Measurements from ENCODE around the gene AHCYL1.
A peak's percentile ranks its signal among the peaks of the same experiment; 100 is the strongest.

AHCYL1 gene

DNA sequence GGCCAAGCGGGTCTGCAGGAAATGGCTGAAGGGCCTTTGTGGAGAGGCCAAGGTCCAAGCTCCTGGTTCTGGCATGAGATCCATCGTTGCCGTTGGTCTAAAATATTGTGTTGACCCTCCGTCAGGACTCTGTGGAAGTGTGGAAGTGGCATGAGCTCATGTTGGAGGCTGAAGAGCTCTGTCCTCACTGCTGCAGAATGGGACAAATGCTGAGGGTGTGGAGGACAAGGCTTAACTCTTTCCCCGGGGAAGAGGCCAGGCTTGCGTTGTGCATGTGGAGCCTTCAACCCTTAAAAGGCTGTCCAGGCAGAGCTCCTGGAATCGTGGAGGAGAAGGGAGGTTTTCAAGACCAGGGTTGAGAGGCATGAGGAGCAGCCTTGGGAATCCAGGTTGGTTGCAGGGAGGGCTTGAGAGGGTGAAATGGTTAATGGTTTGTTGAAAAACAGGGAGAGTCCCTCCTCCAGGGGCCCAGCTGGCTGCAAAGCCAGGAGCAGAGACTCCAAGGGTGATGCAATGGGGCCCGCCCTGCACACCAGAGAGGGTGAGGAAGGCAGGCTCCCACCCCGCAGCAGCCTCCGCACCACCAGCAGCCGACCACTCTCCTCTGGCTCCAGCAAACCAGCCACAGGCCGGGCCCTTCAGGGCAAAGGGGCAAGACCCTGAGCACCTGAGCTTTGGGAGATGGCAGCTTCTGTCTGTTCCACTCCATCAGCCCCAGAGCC, 6.7 kb upstream of the AHCYL1 start:
- peaks cover 0 to 3% (median 0%) of the 10 kb centered on the region in 3 experiments for H3K27me3 ChIP-seq (ENCODE audit: control insufficient read depth in 3 of 3, insufficient read depth in 3 of 3, low read depth in 1 of 3, low read length in 3 of 3)
- no peak overlapping the region for H3K4me2 ChIP-seq (ENCODE audit: insufficient read depth, low read length, poor library complexity, severe bottlenecking)
- no peak overlapping the region for H3K4ac ChIP-seq (ENCODE audit: low read length)
- no peak overlapping the region for H2AFZ ChIP-seq (ENCODE audit: low read length)
- peak overlapping the region; percentile 47 for H3K14ac ChIP-seq (ENCODE audit: low read length)
- H3K9me3 ChIP-seq (replicated peaks in 1 of 2; ENCODE audit: control insufficient read depth in 2 of 2, insufficient read depth in 1 of 2, low read depth in 1 of 2, low read length in 2 of 2), result no peaks in the 10 kb centered on the region
- H3K4me3 ChIP-seq (ENCODE audit: low read length in 2 of 2), result no peak overlapping the region
- peak overlapping the region; percentile 12 for H3K18ac ChIP-seq (ENCODE audit: low read length)
- H2BK120ac ChIP-seq (ENCODE audit: low read depth, low read length), result no peak overlapping the region
- H3K23ac ChIP-seq (ENCODE audit: low read depth, low read length, poor library complexity), result no peak overlapping the region
- no peak overlapping the region for H2BK12ac ChIP-seq (ENCODE audit: low read length)
- no peak overlapping the region for H2AK5ac ChIP-seq (ENCODE audit: low read depth, low read length)
- no peak overlapping the region for H2BK5ac ChIP-seq (ENCODE audit: low read length)
- H2BK15ac ChIP-seq (ENCODE audit: low read length), result peak overlapping the region; percentile 3
- no peaks in the 10 kb centered on the region for H3K36me3 ChIP-seq (replicated peaks in 1 of 2; ENCODE audit: control insufficient read depth in 2 of 2, insufficient read depth in 2 of 2, low read length in 2 of 2)
- no peak overlapping the region for H3K27ac ChIP-seq (replicated peaks; ENCODE audit: low read length)
- H4K8ac ChIP-seq (ENCODE audit: low read depth, low read length), result peak overlapping the region; percentile 96
- no CpG with 5 or more reads among the region's 12 CpGs for WGBS, 2 donors (ENCODE audit: extremely low coverage in 2 of 2, insufficient read length in 2 of 2, insufficient replicate concordance in 1 of 2)
- no peak overlapping the region for H4K91ac ChIP-seq (ENCODE audit: low read depth, low read length, poor library complexity)
- no peaks in the 10 kb centered on the region for H3K79me1 ChIP-seq (ENCODE audit: low read depth, low read length)
- no peak overlapping the region for H3K9ac ChIP-seq (ENCODE audit: low read depth, low read length, poor library complexity)
- no peak for DNase-seq (ENCODE audit: low spot score)
- H3K4me1 ChIP-seq (ENCODE audit: control insufficient read depth in 2 of 2, insufficient read depth in 1 of 2, low read depth in 1 of 2, low read length in 2 of 2), result peaks cover 0 to 3% of the 10 kb centered on the region in 2 donors

DNA sequence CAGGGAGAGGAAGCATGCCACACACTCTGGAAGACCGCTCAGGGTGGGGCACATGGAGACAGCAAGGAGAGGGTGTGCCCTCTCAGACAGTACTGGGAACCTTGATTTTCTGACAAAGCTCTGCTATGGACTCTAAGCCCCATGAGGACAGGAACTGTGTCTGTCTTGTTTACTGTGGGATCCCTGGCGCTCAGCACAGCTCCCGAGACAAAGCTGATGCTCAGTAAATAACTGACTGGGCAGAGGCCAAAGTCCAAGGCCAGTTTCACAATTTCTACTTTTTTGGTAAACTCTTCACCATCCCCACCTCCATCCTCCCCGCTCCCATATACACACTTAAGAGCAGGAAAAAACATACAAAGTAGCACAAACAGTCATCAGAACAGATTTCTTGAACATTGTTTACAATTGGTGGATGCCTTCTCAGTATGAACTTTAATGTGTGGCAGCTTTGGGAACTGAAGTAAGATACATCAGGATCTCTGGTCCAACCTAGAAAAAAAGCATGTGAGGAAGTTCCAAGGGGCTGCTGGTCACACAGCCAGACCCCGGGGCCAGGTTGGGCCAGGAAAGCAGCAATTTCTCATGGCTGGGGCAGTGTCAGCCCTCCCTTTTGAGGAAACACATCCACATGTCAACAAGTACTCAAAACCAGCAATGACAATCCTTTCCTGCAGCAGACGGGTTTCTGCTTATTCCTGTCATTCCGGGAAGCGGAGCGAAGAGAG, 5.6 kb upstream of the AHCYL1 start:
- H2BK12ac ChIP-seq (ENCODE audit: low read length), result no peak overlapping the region
- no peak overlapping the region for H2AK5ac ChIP-seq (ENCODE audit: low read depth, low read length)
- no peak overlapping the region for H3K27ac ChIP-seq (replicated peaks; ENCODE audit: low read length)
- no peaks in the 10 kb centered on the region for H3K79me1 ChIP-seq (ENCODE audit: low read depth, low read length)
- H3K23ac ChIP-seq (ENCODE audit: low read depth, low read length, poor library complexity), result no peak overlapping the region
- H3K18ac ChIP-seq (ENCODE audit: low read length), result no peak overlapping the region
- no peak overlapping the region for H3K4me2 ChIP-seq (ENCODE audit: insufficient read depth, low read length, poor library complexity, severe bottlenecking)
- no peak overlapping the region for H3K4ac ChIP-seq (ENCODE audit: low read length)
- H2AFZ ChIP-seq (ENCODE audit: low read length), result no peak overlapping the region
- no peaks in the 10 kb centered on the region for H3K9me3 ChIP-seq (replicated peaks in 1 of 2; ENCODE audit: control insufficient read depth in 2 of 2, insufficient read depth in 1 of 2, low read depth in 1 of 2, low read length in 2 of 2)
- no peak overlapping the region for H2BK5ac ChIP-seq (ENCODE audit: low read length)
- peak overlapping the region; percentile 22 for H4K91ac ChIP-seq (ENCODE audit: low read depth, low read length, poor library complexity)
- H3K14ac ChIP-seq (ENCODE audit: low read length), result no peak overlapping the region
- H3K36me3 ChIP-seq (replicated peaks in 1 of 2; ENCODE audit: control insufficient read depth in 2 of 2, insufficient read depth in 2 of 2, low read length in 2 of 2), result no peaks in the 10 kb centered on the region
- no peak overlapping the region for H2BK15ac ChIP-seq (ENCODE audit: low read length)
- H4K8ac ChIP-seq (ENCODE audit: low read depth, low read length), result no peak overlapping the region
- no CpG with 5 or more reads among the region's 9 CpGs for WGBS, 2 donors (ENCODE audit: extremely low coverage in 2 of 2, insufficient read length in 2 of 2, insufficient replicate concordance in 1 of 2)
- no peak overlapping the region for H3K4me3 ChIP-seq (ENCODE audit: low read length in 2 of 2)
- peaks cover 0 to 3% (median 0%) of the 10 kb centered on the region in 3 experiments for H3K27me3 ChIP-seq (ENCODE audit: control insufficient read depth in 3 of 3, insufficient read depth in 3 of 3, low read depth in 1 of 3, low read length in 3 of 3)
- DNase-seq (ENCODE audit: low spot score), result no peak
- H2BK120ac ChIP-seq (ENCODE audit: low read depth, low read length), result no peak overlapping the region
- H3K9ac ChIP-seq (ENCODE audit: low read depth, low read length, poor library complexity), result no peak overlapping the region
- peaks cover 3 to 6% of the 10 kb centered on the region in 2 donors for H3K4me1 ChIP-seq (ENCODE audit: control insufficient read depth in 2 of 2, insufficient read depth in 1 of 2, low read depth in 1 of 2, low read length in 2 of 2)

DNA sequence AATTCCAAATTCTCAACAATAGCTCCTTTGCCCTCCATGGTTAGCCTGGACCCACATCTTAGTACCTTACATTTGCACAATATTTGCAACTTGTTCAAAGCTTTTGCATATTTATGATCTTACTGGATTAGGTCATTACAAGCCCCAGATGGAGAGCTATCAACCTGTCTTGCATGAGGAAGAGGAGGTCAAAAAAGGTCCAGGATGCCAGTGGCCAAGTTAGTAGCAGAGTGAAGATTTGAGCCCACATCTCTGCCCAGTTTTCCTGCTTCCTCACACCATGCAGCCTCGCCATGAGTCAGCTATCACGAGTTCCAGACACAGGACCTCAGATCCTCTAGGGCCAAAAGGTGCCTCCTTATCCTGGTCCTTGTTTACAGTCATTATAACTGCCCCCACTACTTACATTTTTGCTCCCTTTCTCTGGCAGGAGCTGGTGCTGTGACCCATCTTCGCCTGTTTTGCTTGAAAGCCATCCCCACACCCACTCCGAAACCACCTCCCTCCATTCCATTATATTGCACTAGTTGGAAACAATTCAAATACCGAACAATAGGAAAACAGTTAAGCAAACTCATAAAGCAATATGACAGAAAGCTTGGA, 5.0 kb upstream of the AHCYL1 start:
- Histone ChIP-seq H2AK5ac (ENCODE audit: low read depth, low read length) (peak overlapping the region; percentile 47), H3K18ac (ENCODE audit: low read length) (no peak overlapping the region), H3K9ac (ENCODE audit: low read depth, low read length, poor library complexity) (peak overlapping the region; percentile 47), H3K14ac (ENCODE audit: low read length) (no peak overlapping the region), H3K4me2 (ENCODE audit: insufficient read depth, low read length, poor library complexity, severe bottlenecking) (no peak overlapping the region), H2BK12ac (ENCODE audit: low read length) (no peak overlapping the region), H2BK120ac (ENCODE audit: low read depth, low read length) (no peak overlapping the region), H3K79me1 (ENCODE audit: low read depth, low read length) (no peaks in the 10 kb centered on the region), H3K4me3 (ENCODE audit: low read length in 2 of 2) (no peak overlapping the region), H3K27me3 (ENCODE audit: control insufficient read depth in 3 of 3, insufficient read depth in 3 of 3, low read depth in 1 of 3, low read length in 3 of 3) (peaks cover 0 to 3% (median 0%) of the 10 kb centered on the region in 3 experiments), H4K8ac (ENCODE audit: low read depth, low read length) (no peak overlapping the region), H2AFZ (ENCODE audit: low read length) (no peak overlapping the region), H3K4ac (ENCODE audit: low read length) (no peak overlapping the region), H3K23ac (ENCODE audit: low read depth, low read length, poor library complexity) (no peak overlapping the region), H2BK15ac (ENCODE audit: low read length) (no peak overlapping the region), H3K4me1 (ENCODE audit: control insufficient read depth in 2 of 2, insufficient read depth in 1 of 2, low read depth in 1 of 2, low read length in 2 of 2) (peaks cover 6 to 9% of the 10 kb centered on the region in 2 donors), H3K9me3 (replicated peaks in 1 of 2; ENCODE audit: control insufficient read depth in 2 of 2, insufficient read depth in 1 of 2, low read depth in 1 of 2, low read length in 2 of 2) (no peaks in the 10 kb centered on the region), H4K91ac (ENCODE audit: low read depth, low read length, poor library complexity) (peak overlapping the region; percentile 22), H3K36me3 (replicated peaks in 1 of 2; ENCODE audit: control insufficient read depth in 2 of 2, insufficient read depth in 2 of 2, low read length in 2 of 2) (no peaks in the 10 kb centered on the region), H2BK5ac (ENCODE audit: low read length) (no peak overlapping the region), H3K27ac (replicated peaks; ENCODE audit: low read length) (no peak overlapping the region)
- no peak for DNase-seq (ENCODE audit: low spot score)
- no CpG with 5 or more reads among the region's 5 CpGs for WGBS, 2 donors (ENCODE audit: extremely low coverage in 2 of 2, insufficient read length in 2 of 2, insufficient replicate concordance in 1 of 2)

Data from neuronal stem cell (in vitro differentiated cells).